A549 treated with AZD2906 at 1 μM for 4 hours (cell line): ENCODE measurements around the gene ZNF280A. TPM values are rescaled to one million over a fixed set of nuclear protein-coding genes. Genes with fewer than 3 reads are reported as not detected.

Source experiments
- total RNA-seq: library from RNA; stranded (reverse); fragments of 200-300 nt; extraction: Qiagen RNA extraction; gene quantifications from 5 replicates; pipeline ENCODE4 v1.2.3, GENCODE V29; 2022

ZNF280A gene, protein sequence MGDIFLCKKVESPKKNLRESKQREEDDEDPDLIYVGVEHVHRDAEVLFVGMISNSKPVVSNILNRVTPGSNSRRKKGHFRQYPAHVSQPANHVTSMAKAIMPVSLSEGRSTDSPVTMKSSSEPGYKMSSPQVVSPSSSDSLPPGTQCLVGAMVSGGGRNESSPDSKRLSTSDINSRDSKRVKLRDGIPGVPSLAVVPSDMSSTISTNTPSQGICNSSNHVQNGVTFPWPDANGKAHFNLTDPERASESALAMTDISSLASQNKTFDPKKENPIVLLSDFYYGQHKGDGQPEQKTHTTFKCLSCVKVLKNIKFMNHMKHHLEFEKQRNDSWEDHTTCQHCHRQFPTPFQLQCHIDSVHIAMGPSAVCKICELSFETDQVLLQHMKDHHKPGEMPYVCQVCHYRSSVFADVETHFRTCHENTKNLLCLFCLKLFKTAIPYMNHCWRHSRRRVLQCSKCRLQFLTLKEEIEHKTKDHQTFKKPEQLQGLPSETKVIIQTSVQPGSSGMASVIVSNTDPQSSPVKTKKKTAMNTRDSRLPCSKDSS
- total RNA-seq: 2.9 to 3.9 TPM (median 3.0 TPM) in 5 replicates

DNA sequence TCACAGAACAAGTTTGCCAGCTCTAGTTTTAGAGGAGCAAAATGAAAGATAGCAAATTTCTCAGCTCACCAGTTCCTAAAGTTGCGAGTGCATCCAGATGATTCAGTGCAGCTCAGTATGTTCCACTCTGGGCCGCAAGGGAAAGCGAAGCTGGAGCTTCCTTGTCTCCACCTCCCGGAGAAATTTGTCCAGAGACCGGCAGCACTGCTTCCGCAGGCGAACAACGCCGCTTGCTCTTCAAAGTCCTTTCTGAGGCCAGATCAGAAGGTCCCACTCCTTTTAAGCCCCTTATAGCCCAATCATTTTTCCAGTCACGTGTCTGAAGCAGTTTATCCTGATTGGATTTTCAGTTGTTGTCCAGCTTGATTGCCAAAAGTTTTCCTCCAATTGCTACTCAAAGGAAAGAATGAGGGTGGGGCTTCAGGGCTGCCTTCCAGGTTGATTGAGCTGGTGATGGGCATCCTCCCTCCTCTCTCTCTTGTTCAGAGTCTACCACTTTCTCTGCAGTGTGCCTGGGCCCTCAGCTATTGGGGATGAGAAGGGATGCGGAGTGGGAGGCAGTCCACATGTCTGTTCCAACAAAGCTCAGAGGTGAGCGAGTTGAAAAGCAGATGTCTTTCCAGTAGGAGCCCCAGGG lies at the start of gene ZNF280A:
ZNF280A (minus strand) TSS at position 251 of the 637 bp plus-strand sequence. CDS start 4,640 bp downstream, outside the sequence.

DNA sequence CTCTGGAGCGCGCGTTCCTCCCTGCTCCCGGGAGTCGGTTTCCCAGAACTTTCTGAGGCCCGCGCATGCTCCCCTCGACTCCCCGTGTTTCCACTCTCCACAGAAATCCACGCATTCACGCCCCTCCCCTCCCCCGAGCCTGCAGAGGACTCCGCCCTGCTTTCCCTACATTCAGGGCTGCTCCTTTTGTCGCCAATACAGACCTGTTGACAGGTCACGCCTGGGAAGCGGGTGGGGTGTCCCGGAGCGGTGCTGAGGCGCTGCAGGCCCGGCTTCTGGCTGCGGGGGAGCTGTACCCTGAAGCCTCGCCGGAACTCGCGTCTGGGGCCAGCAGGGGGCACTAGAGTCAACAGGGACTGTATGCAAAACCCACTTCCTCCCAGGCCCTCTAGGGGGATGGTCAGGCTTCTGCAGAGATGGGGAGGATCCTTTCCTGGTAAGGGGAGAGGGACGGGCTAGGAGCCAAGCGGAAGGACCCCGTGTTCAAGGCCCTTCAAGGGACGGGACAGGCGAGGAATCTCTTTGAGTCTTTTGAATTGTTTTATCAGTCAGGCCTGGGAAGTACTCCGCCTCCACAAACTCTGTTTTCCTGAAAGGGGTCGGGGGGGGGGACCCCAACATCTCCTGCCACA lies 39.0 kb upstream of the ZNF280A start, which contains the start of gene PRAME:
PRAME (minus strand) TSS at position 294 of the 632 bp plus-strand sequence. CDS start 2,433 bp downstream, outside the sequence.

DNA sequence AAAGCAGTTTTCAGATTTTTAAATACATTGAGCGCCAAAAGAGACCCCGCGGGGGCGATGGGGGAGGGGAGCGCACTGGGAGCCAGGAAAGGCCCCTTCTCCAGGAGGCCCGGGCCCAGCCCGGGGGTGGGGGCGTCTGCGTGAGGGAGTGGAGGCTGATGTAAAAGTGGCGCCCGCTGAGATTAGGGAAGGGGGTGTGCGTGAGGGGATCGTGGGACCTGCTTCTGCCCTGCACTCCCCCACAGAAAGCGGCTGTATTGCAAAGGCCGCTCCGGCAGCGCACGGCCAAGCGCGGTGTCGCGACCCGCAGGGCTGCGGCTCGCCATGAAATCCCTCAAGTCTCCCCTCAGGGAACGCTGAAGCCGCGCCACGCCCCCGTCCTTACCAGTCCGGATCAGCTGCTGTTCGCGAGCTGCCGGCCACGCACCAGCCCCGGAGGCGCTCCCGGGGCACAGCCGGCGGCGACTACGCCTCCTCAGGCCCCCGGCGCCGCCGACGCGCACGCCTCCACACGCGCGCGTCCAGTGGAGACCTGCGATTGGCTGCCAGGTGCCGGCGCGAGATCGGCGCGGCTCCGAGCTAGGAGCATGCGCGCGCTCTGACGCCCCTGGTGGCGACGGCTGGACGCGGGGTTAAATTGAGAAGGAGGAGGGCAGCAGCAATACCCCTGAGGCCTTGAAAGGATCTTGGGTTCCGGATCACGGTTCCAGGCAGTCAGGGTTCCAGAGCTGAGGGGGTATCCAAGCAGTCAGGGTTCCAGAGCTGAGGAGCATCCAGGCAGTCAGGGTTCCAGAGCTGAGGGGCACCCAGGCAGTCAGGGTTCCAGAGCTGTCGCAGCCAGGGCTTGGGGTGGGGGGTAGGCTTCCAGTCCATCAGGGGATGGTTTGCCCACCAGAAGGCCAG lies 11.5 kb downstream of the ZNF280A start, which contains the start of gene ZNF280B:
ZNF280B (minus strand) TSS at position 469 of the 903 bp plus-strand sequence. CDS start 19,344 bp downstream, outside the sequence.

Other genes with a start within 250 kb of the ZNF280A start
- 1.1 to 1.8 TPM (median 1.3 TPM) in 5 replicates for gene ZNF280B, start 11.5 kb downstream of the ZNF280A start, total RNA-seq
- 90.0 to 109 TPM (median 99.8 TPM) in 5 replicates for gene PRAME, start 39.0 kb upstream of the ZNF280A start, total RNA-seq
- gene GGTLC2, start 124.3 kb upstream of the ZNF280A start, total RNA-seq: not detected in 5 replicates